Lower lobe of right lung (tissue), 2 donors: ENCODE data around the gene SACM1L. TPM values are rescaled to one million over a fixed set of nuclear protein-coding genes. Genes with fewer than 3 reads are reported as not detected.

Source experiments
- ATAC-seq, 2 donors: fragments of 200-7000 bp; cut with Tn5 transposase; one replicate each; pipeline ENCODE4 v1.9.1; 2020 to 2022; ENCODE audit warnings: mild to moderate bottlenecking in 2 of 2, moderate library complexity in 2 of 2
- DNase-seq: peaks from one replicate; pipeline ENCODE4 v3.0.0-alpha.2; 2020
- H3K27ac ChIP-seq: fragments of 200-600 bp; one replicate; pipeline ENCODE4 v1.8.0; 2022
- H3K27me3 ChIP-seq: fragments of 200-600 bp; one replicate; pipeline ENCODE4 v1.8.0; 2022; ENCODE audit warnings: low read depth
- H3K36me3 ChIP-seq: fragments of 200-600 bp; one replicate; pipeline ENCODE4 v1.8.0; 2022; ENCODE audit warnings: mild to moderate bottlenecking
- H3K4me1 ChIP-seq: fragments of 200-600 bp; one replicate; pipeline ENCODE4 v1.8.0; 2022
- H3K4me3 ChIP-seq: fragments of 200-600 bp; one replicate; pipeline ENCODE4 v1.8.0; 2022; ENCODE audit warnings: mild to moderate bottlenecking
- H3K9me3 ChIP-seq: fragments of 200-600 bp; one replicate; pipeline ENCODE4 v1.8.0; 2022
- CTCF ChIP-seq: fragments of 200-600 bp; IDR thresholded peaks from one replicate; pipeline ENCODE4 v1.8.0; 2022; ENCODE audit warnings: antibody characterized with exemption, mild to moderate bottlenecking
- intact Hi-C: fragments of 100-400 bp; cut with DNase I; formaldehyde crosslinking; loops from one replicate; pipeline ENCODE4 v1.11.0; 2022
- total RNA-seq: library from RNA; stranded (reverse); fragmentation: NEBNext Ultra II Directional; extraction: Animal tissue kit (Norgen Biotek cat#: 25700); gene quantifications from one replicate; pipeline ENCODE4 v1.2.1, GENCODE V29; 2021
- donor health status: DM: no; HTN: yes; CAD: no; lungs with severe emphysema.

SACM1L gene
- total RNA-seq, 1 donor from 2014 or later: 80.5 TPM

- peaks cover 6% of the 10 kb centered on the region for H3K36me3 ChIP-seq
- DNase-seq: no peak
- no peaks in the 10 kb centered on the region for H3K27me3 ChIP-seq
- intact Hi-C loops: no loop called here
- TF ChIP-seq CTCF: no peak
- ATAC-seq: no peak
- H3K9me3 ChIP-seq: no peaks in the 10 kb centered on the region
- H3K4me3 ChIP-seq: peak overlapping the region; percentile 76
- peaks cover 33% of the 10 kb centered on the region for H3K4me1 ChIP-seq
- peak overlapping the region; percentile 87 for H3K27ac ChIP-seq
Observed at GRCh38 chr3:45688194-45688881, 858 bp upstream of the SACM1L start.

- peak overlapping the region; percentile 76 for H3K4me3 ChIP-seq
- no peaks in the 10 kb centered on the region for H3K27me3 ChIP-seq
- H3K9me3 ChIP-seq: no peaks in the 10 kb centered on the region
- no peak for TF ChIP-seq CTCF
- peak; percentile 14 to 74 for ATAC-seq
- intact Hi-C loops: no loop called here
- DNase-seq: no peak
- peaks cover 47% of the 10 kb centered on the region for H3K4me1 ChIP-seq
- H3K36me3 ChIP-seq: peaks cover 7% of the 10 kb centered on the region
- H3K27ac ChIP-seq: peak overlapping the region; percentile 87
Observed at GRCh38 chr3:45689787-45690145, 570 bp downstream of the SACM1L start.

GRCh38 chr3:45690336-45691035, 1.3 kb downstream of the SACM1L start:
- DNase-seq (no peak), ATAC-seq (no peak)
- Histone ChIP-seq H3K27me3 (no peaks in the 10 kb centered on the region), H3K4me3 (peak overlapping the region; percentile 76), H3K4me1 (peaks cover 54% of the 10 kb centered on the region), H3K9me3 (no peaks in the 10 kb centered on the region), H3K27ac (peak overlapping the region; percentile 87), H3K36me3 (peaks cover 8% of the 10 kb centered on the region)
- no peak for TF ChIP-seq CTCF
- intact Hi-C loops: no loop called here

GRCh38 chr3:45691842-45692241, 2.6 kb downstream of the SACM1L start:
- intact Hi-C loops: no loop called here
- Histone ChIP-seq H3K27me3 (no peaks in the 10 kb centered on the region), H3K4me1 (peaks cover 54% of the 10 kb centered on the region), H3K27ac (no peak overlapping the region), H3K4me3 (no peak overlapping the region), H3K36me3 (peaks cover 20% of the 10 kb centered on the region), H3K9me3 (no peaks in the 10 kb centered on the region)
- DNase-seq (no peak), ATAC-seq (no peak)
- TF ChIP-seq CTCF: no peak

GRCh38 chr3:45692866-45693265, 3.7 kb downstream of the SACM1L start:
- H3K36me3 ChIP-seq: peaks cover 21% of the 10 kb centered on the region
- intact Hi-C loops: no loop called here
- no peaks in the 10 kb centered on the region for H3K27me3 ChIP-seq
- no peaks in the 10 kb centered on the region for H3K9me3 ChIP-seq
- no peak overlapping the region for H3K4me3 ChIP-seq
- no peak for TF ChIP-seq CTCF
- H3K27ac ChIP-seq: no peak overlapping the region
- peaks cover 54% of the 10 kb centered on the region for H3K4me1 ChIP-seq
- no peak for ATAC-seq
- no peak for DNase-seq
